ENCODE measurements around the gene DCUN1D2.

- TF ChIP-seq CTCF (IDR thresholded peaks at IDR 0.05) = no peak
- TF ChIP-seq POLR2A (IDR thresholded peaks at IDR 0.05) = no peak
Measured at GRCh38 chr13:113466383-113466782, 24.1 kb downstream of the DCUN1D2 start.

All from breast epithelium (tissue), 3 donors.